PFSK-1 (cell line): ENCODE measurements around the gene RBM20.

Source experiments
- SIN3A ChIP-seq: IDR thresholded peaks from 2 replicates; pipeline ENCODE4 v1.6.1; 2012; ENCODE audit warnings: mild to moderate bottlenecking, low read length, moderate library complexity, borderline replicate concordance; ENCODE audit not compliant: insufficient read depth
- TF ChIP-seq, protein P1 (sequence below), 2 experiments: IDR thresholded peaks; 2 replicates each; pipeline versions ENCODE4 v1.6.1 to v1.8.0; 2011 to 2012; ENCODE audit warnings: low read depth in 2 of 2, low read length in 2 of 2, control low read depth in 1 of 2, inconsistent platforms in 1 of 2, mild to moderate bottlenecking in 1 of 2, moderate library complexity in 1 of 2; ENCODE audit not compliant: insufficient read depth in 1 of 2

DNA sequence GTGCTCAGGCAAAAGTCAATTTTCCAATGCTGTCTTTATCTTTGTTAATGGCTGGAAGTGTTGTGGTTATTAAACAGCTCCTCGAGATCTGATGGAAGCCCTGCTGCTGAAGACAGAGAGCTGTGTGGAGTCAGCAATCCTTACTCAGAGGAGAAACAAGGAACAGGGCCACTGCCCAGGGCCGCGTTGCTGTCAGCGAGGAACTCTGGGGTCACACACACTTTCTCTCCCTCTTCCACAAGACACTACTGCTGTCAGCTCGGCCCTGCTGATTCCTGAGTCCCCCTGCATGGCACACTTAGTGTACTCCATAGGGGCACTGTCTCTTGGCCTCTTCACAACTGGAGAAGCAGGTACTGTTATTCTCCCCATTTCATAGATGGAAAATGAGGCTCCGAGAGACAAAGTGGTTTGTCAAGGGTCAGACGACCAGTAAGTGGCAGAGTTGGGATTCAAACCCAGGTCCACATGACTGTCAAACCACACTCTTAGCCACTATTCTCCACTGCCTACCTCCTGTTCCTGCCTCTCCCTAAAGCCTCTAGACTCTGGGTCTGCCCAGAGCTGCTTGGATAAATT is 198.3 kb downstream of the RBM20 start:
- no peak for TF ChIP-seq SIN3A
- TF ChIP-seq, protein P1, sequence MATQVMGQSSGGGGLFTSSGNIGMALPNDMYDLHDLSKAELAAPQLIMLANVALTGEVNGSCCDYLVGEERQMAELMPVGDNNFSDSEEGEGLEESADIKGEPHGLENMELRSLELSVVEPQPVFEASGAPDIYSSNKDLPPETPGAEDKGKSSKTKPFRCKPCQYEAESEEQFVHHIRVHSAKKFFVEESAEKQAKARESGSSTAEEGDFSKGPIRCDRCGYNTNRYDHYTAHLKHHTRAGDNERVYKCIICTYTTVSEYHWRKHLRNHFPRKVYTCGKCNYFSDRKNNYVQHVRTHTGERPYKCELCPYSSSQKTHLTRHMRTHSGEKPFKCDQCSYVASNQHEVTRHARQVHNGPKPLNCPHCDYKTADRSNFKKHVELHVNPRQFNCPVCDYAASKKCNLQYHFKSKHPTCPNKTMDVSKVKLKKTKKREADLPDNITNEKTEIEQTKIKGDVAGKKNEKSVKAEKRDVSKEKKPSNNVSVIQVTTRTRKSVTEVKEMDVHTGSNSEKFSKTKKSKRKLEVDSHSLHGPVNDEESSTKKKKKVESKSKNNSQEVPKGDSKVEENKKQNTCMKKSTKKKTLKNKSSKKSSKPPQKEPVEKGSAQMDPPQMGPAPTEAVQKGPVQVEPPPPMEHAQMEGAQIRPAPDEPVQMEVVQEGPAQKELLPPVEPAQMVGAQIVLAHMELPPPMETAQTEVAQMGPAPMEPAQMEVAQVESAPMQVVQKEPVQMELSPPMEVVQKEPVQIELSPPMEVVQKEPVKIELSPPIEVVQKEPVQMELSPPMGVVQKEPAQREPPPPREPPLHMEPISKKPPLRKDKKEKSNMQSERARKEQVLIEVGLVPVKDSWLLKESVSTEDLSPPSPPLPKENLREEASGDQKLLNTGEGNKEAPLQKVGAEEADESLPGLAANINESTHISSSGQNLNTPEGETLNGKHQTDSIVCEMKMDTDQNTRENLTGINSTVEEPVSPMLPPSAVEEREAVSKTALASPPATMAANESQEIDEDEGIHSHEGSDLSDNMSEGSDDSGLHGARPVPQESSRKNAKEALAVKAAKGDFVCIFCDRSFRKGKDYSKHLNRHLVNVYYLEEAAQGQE (IDR thresholded peaks at IDR 0.05; ENCODE audit: insufficient read depth in 1 of 2, low read depth in 2 of 2, low read length in 2 of 2): no peak
